Fibroblast of villous mesenchyme (primary cell): ENCODE results near the gene MED10. TPM values are rescaled to one million over a fixed set of nuclear protein-coding genes. Genes with fewer than 3 reads are reported as not detected.

Experiments
- DNase-seq: peaks from one replicate; pipeline ENCODE4 v3.0.0-alpha.2; 2010; ENCODE audit warnings: low read depth
- H3K4me3 ChIP-seq: 2 replicates; pipeline ENCODE4 v1.5.1; 2011; ENCODE audit warnings: low read depth, mild to moderate bottlenecking, low read length
- CTCF ChIP-seq: IDR thresholded peaks from 2 replicates; pipeline ENCODE4 v1.5.1; 2012; ENCODE audit warnings: low read depth, mild to moderate bottlenecking, low read length; ENCODE audit not compliant: insufficient read depth
- total RNA-seq: library from RNA; depleted of rRNA; stranded (reverse); fragments of >200 nt; gene quantifications from 2 replicates; pipeline ENCODE4 v1.2.3, GENCODE V29; 2012

The MED10 gene
- total RNA-seq, 1 donor, result 8.6 TPM

- no peak for DNase-seq
- H3K4me3 ChIP-seq, result no peak overlapping the region
Measured at GRCh38 chr5:6418679-6419276, 40.4 kb upstream of the MED10 start.

GRCh38 chr5:6417657-6418056, 39.3 kb upstream of the MED10 start:
- TF ChIP-seq CTCF, result no peak
- no peak overlapping the region for H3K4me3 ChIP-seq
- no peak for DNase-seq

More at GRCh38 chr5:6418679-6419276, 40.4 kb upstream of the MED10 start:
- no peak for TF ChIP-seq CTCF

GRCh38 chr5:6412811-6413210, 34.5 kb upstream of the MED10 start:
- TF ChIP-seq CTCF, result no peak
- no peak for DNase-seq
- H3K4me3 ChIP-seq, result no peak overlapping the region

GRCh38 chr5:6411141-6411540, 32.8 kb upstream of the MED10 start:
- DNase-seq, result no peak
- no peak for TF ChIP-seq CTCF
- no peak overlapping the region for H3K4me3 ChIP-seq

GRCh38 chr5:6410421-6410820, 32.1 kb upstream of the MED10 start:
- no peak overlapping the region for H3K4me3 ChIP-seq
- TF ChIP-seq CTCF, result no peak
- no peak for DNase-seq

- no peak for TF ChIP-seq CTCF
- DNase-seq, result peak; percentile 34
Measured at GRCh38 chr5:6408627-6409446, 30.5 kb upstream of the MED10 start.

GRCh38 chr5:6408260-6408596, 29.9 kb upstream of the MED10 start:
- DNase-seq, result no peak
- TF ChIP-seq CTCF, result no peak
- H3K4me3 ChIP-seq, result no peak overlapping the region

More at GRCh38 chr5:6408627-6409446, 30.5 kb upstream of the MED10 start:
- H3K4me3 ChIP-seq, result no peak overlapping the region
